ENCODE results near the gene SYCE3.

SYCE3 gene

GRCh38 chr22:50562523-50563412, at the start of gene SYCE3:
TSS of gene SYCE3 (minus strand) at chr22:50562919. CDS start at chr22:50556405, 6,514 bp downstream.
- ATAC-seq: peak; percentile 97
- TF ChIP-seq ZNF565 (CRISPR knock-in tag; conservative IDR thresholded peaks at IDR 0.05; ENCODE audit: low read depth): no peak

- ATAC-seq: no peak
- TF ChIP-seq POU6F1 (CRISPR knock-in tag; IDR thresholded peaks at IDR 0.05; ENCODE audit: borderline replicate concordance, low read depth) (no peak), GLIS3 (CRISPR knock-in tag; IDR thresholded peaks at IDR 0.05) (no peak), CREB5 (CRISPR knock-in tag; IDR thresholded peaks at IDR 0.05; ENCODE audit: low read depth) (no peak), ZFP3 (CRISPR knock-in tag; IDR thresholded peaks at IDR 0.05) (no peak), TSHZ2 (CRISPR knock-in tag; IDR thresholded peaks at IDR 0.05) (no peak), CSRNP3 (CRISPR knock-in tag; IDR thresholded peaks at IDR 0.05) (no peak), PPARA (CRISPR knock-in tag; IDR thresholded peaks at IDR 0.05; ENCODE audit: borderline replicate concordance) (no peak), OSR1 (CRISPR knock-in tag; IDR thresholded peaks at IDR 0.05) (no peak)
Observed at GRCh38 chr22:50612168-50612527, 49.4 kb upstream of the SYCE3 start.

GRCh38 chr22:50611341-50612060, 48.8 kb upstream of the SYCE3 start:
- no peak for TF ChIP-seq RARB (CRISPR knock-in tag; IDR thresholded peaks at IDR 0.05)
- no peak for TF ChIP-seq PATZ1 (CRISPR knock-in tag; IDR thresholded peaks at IDR 0.05; ENCODE audit: borderline replicate concordance)
- no peak for TF ChIP-seq CREB5 (CRISPR knock-in tag; IDR thresholded peaks at IDR 0.05; ENCODE audit: low read depth)
- no peak for TF ChIP-seq GLIS3 (CRISPR knock-in tag; IDR thresholded peaks at IDR 0.05)
- no peak for TF ChIP-seq CSRNP3 (CRISPR knock-in tag; IDR thresholded peaks at IDR 0.05)
- TF ChIP-seq ESRRG (CRISPR knock-in tag; IDR thresholded peaks at IDR 0.05): no peak
- TF ChIP-seq ZNF70 (CRISPR knock-in tag; IDR thresholded peaks at IDR 0.05): no peak
- TF ChIP-seq ARNTL (CRISPR knock-in tag; IDR thresholded peaks at IDR 0.05; ENCODE audit: borderline replicate concordance, low read depth): no peak
- no peak for TF ChIP-seq TOX (CRISPR knock-in tag; IDR thresholded peaks at IDR 0.05; ENCODE audit: borderline replicate concordance)
- TF ChIP-seq ZFP30 (CRISPR knock-in tag; IDR thresholded peaks at IDR 0.05): no peak
- TF ChIP-seq TCF4 (CRISPR knock-in tag; IDR thresholded peaks at IDR 0.05; ENCODE audit: borderline replicate concordance): no peak
- TF ChIP-seq ZNF8 (CRISPR knock-in tag; IDR thresholded peaks at IDR 0.05): no peak
- TF ChIP-seq PPARA (CRISPR knock-in tag; IDR thresholded peaks at IDR 0.05; ENCODE audit: borderline replicate concordance): no peak
- TF ChIP-seq ISL1 (CRISPR knock-in tag; IDR thresholded peaks at IDR 0.05): no peak
- no peak for TF ChIP-seq POU6F1 (CRISPR knock-in tag; IDR thresholded peaks at IDR 0.05; ENCODE audit: borderline replicate concordance, low read depth)
- no peak for TF ChIP-seq SNAI2 (CRISPR knock-in tag; IDR thresholded peaks at IDR 0.05)
- ATAC-seq: no peak

Measured in SK-N-SH treated with all-trans-retinoic acid at 6 μM for 48 hours (cell line).